ENCODE results near the gene NSMF. TPM values are rescaled to one million over a fixed set of nuclear protein-coding genes. Genes with fewer than 3 reads are reported as not detected.

The NSMF gene
- total RNA-seq, 2 donors from 2014 or later, result 65.4 to 65.9 TPM

DNA sequence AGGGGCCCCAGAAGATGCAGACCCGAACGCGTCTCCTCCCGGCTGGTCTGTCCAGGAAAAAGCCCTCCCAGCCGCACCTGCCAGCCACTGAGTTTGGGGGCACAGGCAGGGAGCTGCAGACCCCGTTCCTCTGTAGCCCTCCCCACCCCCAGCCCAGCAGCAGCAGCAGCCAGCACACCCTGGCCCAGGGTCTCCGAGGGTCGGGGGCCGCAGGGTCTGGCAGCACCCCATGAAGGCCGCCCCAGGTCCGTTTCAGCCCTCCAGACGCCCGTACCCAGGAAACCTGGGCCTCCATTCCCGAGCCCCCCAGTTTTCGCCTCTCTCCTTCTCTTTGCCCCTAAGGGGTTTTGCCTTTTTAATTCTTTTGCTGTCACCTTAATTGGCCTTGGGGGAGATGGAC lies 55.9 kb downstream of the NSMF start:
- Histone ChIP-seq H3K27me3 (no peaks in the 10 kb centered on the region), H3K4me3 (no peak overlapping the region), H3K36me3 (replicated peaks in 1 of 2; ENCODE audit: insufficient read depth in 1 of 2, low read depth in 2 of 2) (no peaks in the 10 kb centered on the region), H3K27ac (no peak overlapping the region), H3K4me1 (peaks cover 13% of the 10 kb centered on the region), H3K9me3 (no peaks in the 10 kb centered on the region)
- 90 to 98% methylated on average over 13 to 14 of the region's 15 CpGs for WGBS, 2 donors
- DNase-seq, result no peak
- no peak for ATAC-seq
- no peak for TF ChIP-seq CTCF (IDR thresholded peaks at IDR 0.05)
- TF ChIP-seq POLR2A (IDR thresholded peaks at IDR 0.05), result no peak
- intact Hi-C loops (cut with DNase I), result no loop called here

- no peak for TF ChIP-seq POLR2A (IDR thresholded peaks at IDR 0.05)
- H3K4me1 ChIP-seq, result peaks cover 13% of the 10 kb centered on the region
- DNase-seq (no peak), ATAC-seq (no peak)
- intact Hi-C loops (cut with DNase I), result no loop called here
- no peak overlapping the region for H3K27ac ChIP-seq
- no peaks in the 10 kb centered on the region for H3K9me3 ChIP-seq
- H3K4me3 ChIP-seq, result no peak overlapping the region
- no peaks in the 10 kb centered on the region for H3K36me3 ChIP-seq (replicated peaks in 1 of 2; ENCODE audit: insufficient read depth in 1 of 2, low read depth in 2 of 2)
- 79 to 89% methylated on average over 10 to 11 of the region's 11 CpGs for WGBS, 2 donors
- no peaks in the 10 kb centered on the region for H3K27me3 ChIP-seq
Measured at GRCh38 chr9:137402746-137403145, 56.4 kb downstream of the NSMF start.

GRCh38 chr9:137398561-137399468 lies 60.3 kb downstream of the NSMF start:
- ATAC-seq (no peak), DNase-seq (no peak)
- no peaks in the 10 kb centered on the region for H3K4me1 ChIP-seq
- TF ChIP-seq POLR2A (IDR thresholded peaks at IDR 0.05) (no peak), CTCF (IDR thresholded peaks at IDR 0.05) (no peak)
- no peak overlapping the region for H3K27ac ChIP-seq
- WGBS, 2 donors, result 94 to 95% methylated on average over 40 to 60 of the region's 60 CpGs
- no peaks in the 10 kb centered on the region for H3K36me3 ChIP-seq (replicated peaks in 1 of 2; ENCODE audit: insufficient read depth in 1 of 2, low read depth in 2 of 2)
- intact Hi-C loops (cut with DNase I), result no loop called here
- H3K9me3 ChIP-seq, result no peaks in the 10 kb centered on the region
- H3K4me3 ChIP-seq, result no peak overlapping the region
- H3K27me3 ChIP-seq, result no peaks in the 10 kb centered on the region

GRCh38 chr9:137397675-137398423 lies 61.3 kb downstream of the NSMF start:
- Histone ChIP-seq H3K9me3 (no peaks in the 10 kb centered on the region), H3K4me3 (no peak overlapping the region), H3K4me1 (no peaks in the 10 kb centered on the region), H3K27me3 (no peaks in the 10 kb centered on the region), H3K27ac (no peak overlapping the region), H3K36me3 (replicated peaks in 1 of 2; ENCODE audit: insufficient read depth in 1 of 2, low read depth in 2 of 2) (no peaks in the 10 kb centered on the region)
- no peak for ATAC-seq
- TF ChIP-seq CTCF (IDR thresholded peaks at IDR 0.05) (no peak), POLR2A (IDR thresholded peaks at IDR 0.05) (no peak)
- intact Hi-C loops (cut with DNase I), result no loop called here
- DNase-seq, result no peak
- 88 to 92% methylated on average over 20 of the region's 20 CpGs for WGBS, 2 donors

Small RNAs within 50 kb of the gene (microRNA-seq; reads per million reads assigned to microRNA genes)
- gene MIR7114 (ENCODE audit: borderline number of aligned reads in 2 of 2, borderline replicate concordance in 2 of 2), result 0.47 to 0.90 reads per million in 2 donors

Other genes with a start within 250 kb of the NSMF start
- 10 to 100 TPM in 1 of 2 donors, under 1 TPM in 1; 0.78 to 14.5 TPM for gene RNF208, start 237.1 kb downstream of the NSMF start, total RNA-seq
- gene CYSRT1, start 234.2 kb downstream of the NSMF start, total RNA-seq, result not detected
- gene RNF224, start 231.8 kb downstream of the NSMF start, total RNA-seq, result under 1 TPM in 1 of 2 donors, not detected in 1; 0.26 TPM
- gene SLC34A3, start 228.4 kb downstream of the NSMF start, total RNA-seq, result under 1 TPM in 1 of 2 donors, not detected in 1; 0.33 TPM
- 100 to 1,000 TPM in 1 of 2 donors, 10 to 100 TPM in 1; 79.1 to 171 TPM for gene TUBB4B, start 218.0 kb downstream of the NSMF start, total RNA-seq
- gene STPG3, start 208.0 kb downstream of the NSMF start, total RNA-seq, result not detected
- gene NELFB, start 204.0 kb downstream of the NSMF start, total RNA-seq, result 10 to 100 TPM; 31.3 to 34.2 TPM
- 10 to 100 TPM in 1 of 2 donors, 1 to 10 TPM in 1; 9.9 to 12.2 TPM for gene TOR4A, start 181.6 kb downstream of the NSMF start, total RNA-seq
- gene NRARP, start 157.1 kb downstream of the NSMF start, total RNA-seq, result 10 to 100 TPM; 18.4 to 24.4 TPM
- 10 to 100 TPM; 23.3 to 34.9 TPM for gene EXD3, start 36.2 kb downstream of the NSMF start, total RNA-seq
- gene NOXA1, start 35.9 kb downstream of the NSMF start, total RNA-seq, result 10 to 100 TPM in 1 of 2 donors, 1 to 10 TPM in 1; 7.3 to 12.9 TPM
- gene ENTPD8, start 18.0 kb downstream of the NSMF start, total RNA-seq, result 1 to 10 TPM; 2.0 to 2.3 TPM
- 10 to 100 TPM; 16.1 to 27.7 TPM for gene PNPLA7, start 91.1 kb upstream of the NSMF start, total RNA-seq
- 10 to 100 TPM; 32.9 to 37.2 TPM for gene MRPL41, start 92.5 kb upstream of the NSMF start, total RNA-seq
- 10 to 100 TPM; 44.4 to 46.5 TPM for gene DPH7, start 119.6 kb upstream of the NSMF start, total RNA-seq
- 1 to 10 TPM; 6.6 to 8.8 TPM for gene ZMYND19, start 131.2 kb upstream of the NSMF start, total RNA-seq
- gene ARRDC1, start 146.4 kb upstream of the NSMF start, total RNA-seq, result 10 to 100 TPM; 78.1 to 93.6 TPM
- 10 to 100 TPM; 41.0 to 65.9 TPM for gene EHMT1, start 159.7 kb upstream of the NSMF start, total RNA-seq

Measured in body of pancreas (tissue), 4 donors.